KOPT-K1 (cell line): ENCODE data around the gene PTPRZ1.

Experiments used
- H3K27ac ChIP-seq: fragments of 200-600 bp; sonication (generic); 2 replicates; pipeline ENCODE4 v1.5.1; 2016; ENCODE audit warnings: antibody characterized with exemption, mild to moderate bottlenecking, low read depth, low read length; ENCODE audit not compliant: poor library complexity, severe bottlenecking
- H3K36me3 ChIP-seq: fragments of 200-600 bp; sonication (generic); 2 replicates; pipeline ENCODE4 v1.5.1; 2017; ENCODE audit warnings: antibody characterized with exemption, mild to moderate bottlenecking, low read length, moderate library complexity; ENCODE audit not compliant: insufficient read depth
- H3K9me3 ChIP-seq: fragments of 200-600 bp; sonication (generic); 2 replicates; pipeline ENCODE4 v1.5.1; 2017; ENCODE audit warnings: antibody characterized with exemption, low read length, mild to moderate bottlenecking; ENCODE audit not compliant: insufficient read depth, poor library complexity, severe bottlenecking

Gene PTPRZ1

DNA sequence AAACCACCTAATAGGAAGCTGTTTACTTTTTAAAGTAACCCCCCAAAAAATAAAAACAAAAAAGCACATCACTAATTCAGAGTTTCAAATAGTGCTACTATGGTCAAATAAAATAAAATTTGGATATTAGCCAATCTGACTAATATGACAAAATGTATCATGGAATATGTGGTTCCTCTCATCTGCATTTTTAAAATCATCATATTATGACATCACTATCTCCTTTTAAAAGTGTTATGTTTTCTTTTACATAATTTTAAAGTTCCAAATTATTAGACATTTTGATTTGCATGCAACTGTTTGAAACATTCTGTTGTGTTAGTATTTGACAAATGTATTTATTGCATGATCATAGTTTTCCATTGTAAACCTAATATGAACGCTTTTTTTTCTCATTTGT is 160.7 kb downstream of the PTPRZ1 start:
- Histone ChIP-seq H3K9me3 (no peaks in the 10 kb centered on the region), H3K27ac (no peak overlapping the region), H3K36me3 (no peaks in the 10 kb centered on the region)

DNA sequence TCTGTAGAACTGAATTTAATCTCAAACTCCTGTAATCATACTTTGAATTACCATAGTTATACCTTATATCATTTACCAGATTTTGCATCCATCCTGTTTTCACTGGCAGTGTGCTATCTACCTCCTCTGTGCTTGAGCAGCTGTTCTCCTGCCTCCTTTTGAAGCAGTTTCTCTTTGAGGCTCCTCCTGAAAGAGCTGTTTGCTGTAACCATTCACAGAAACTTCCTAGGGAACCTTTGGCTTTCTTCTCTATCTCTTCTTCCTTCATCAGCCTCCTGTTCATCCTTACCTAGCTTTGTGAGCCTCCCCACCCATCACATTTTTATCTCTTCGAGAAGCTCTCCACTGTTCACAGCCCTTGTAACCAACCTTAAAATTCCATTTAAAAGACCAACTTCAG is 162.9 kb downstream of the PTPRZ1 start:
- H3K36me3 ChIP-seq, result no peaks in the 10 kb centered on the region

DNA sequence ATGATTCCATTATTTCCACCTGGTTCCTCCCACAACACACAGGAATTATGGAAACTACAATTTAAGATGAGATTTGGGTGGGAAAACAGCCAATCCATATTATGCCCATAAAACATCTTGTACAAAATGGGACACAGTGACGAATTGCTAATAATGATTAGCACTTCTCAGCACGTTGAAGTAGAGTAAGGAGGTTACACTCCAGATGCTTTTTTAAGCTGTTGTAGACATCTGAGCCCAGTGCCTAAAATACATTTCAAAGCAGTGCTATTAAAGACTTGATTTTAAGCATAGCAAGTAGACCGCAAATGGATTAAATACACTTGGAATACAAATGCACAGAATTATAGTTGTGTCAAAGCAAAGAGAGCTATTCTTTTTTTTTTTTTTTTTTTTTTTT is 165.2 kb downstream of the PTPRZ1 start:
- H3K9me3 ChIP-seq, result no peaks in the 10 kb centered on the region
- no peak overlapping the region for H3K27ac ChIP-seq
- no peaks in the 10 kb centered on the region for H3K36me3 ChIP-seq

More for the DNA sequence above, 162.9 kb downstream of the PTPRZ1 start:
- Histone ChIP-seq H3K27ac (no peak overlapping the region), H3K9me3 (no peaks in the 10 kb centered on the region)

DNA sequence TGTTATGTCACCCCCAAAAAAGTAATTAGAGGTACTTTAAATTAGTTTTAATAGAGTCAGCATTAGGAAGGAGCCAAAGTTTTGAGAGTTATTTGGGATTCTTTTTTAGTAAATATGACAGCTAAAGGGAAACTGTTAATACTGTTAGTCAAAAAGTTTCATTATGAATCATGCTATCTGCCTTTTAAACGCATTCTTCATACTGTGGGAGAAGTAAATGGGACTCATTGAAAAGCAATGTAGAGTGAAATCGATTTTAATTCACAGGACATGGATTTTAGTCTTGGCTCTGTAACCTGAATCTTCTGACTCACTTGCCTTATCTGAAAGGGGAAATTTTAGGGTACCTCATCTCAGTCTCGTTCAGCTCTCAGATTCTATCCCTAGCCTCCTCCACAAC is 165.9 kb downstream of the PTPRZ1 start:
- Histone ChIP-seq H3K9me3 (no peaks in the 10 kb centered on the region), H3K36me3 (no peaks in the 10 kb centered on the region), H3K27ac (no peak overlapping the region)

DNA sequence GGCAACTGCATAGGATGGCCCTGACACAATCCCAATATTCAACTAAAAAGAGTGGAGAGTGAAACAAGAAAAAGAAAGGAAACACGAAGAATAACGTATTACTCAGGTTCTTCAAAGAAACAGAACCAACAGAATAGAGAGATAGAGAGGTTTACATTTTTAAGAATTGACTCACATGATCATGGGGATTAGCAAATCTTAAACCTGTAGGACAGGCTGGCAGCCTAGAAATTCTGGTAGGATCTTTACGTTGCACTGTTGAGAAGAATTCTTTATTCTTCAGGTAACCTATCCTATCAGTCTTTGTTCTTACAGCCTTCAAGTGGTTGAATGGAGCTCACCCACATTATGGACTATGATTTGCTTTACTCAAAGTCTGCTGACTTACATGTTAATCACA is 167.2 kb downstream of the PTPRZ1 start:
- H3K27ac ChIP-seq, result no peak overlapping the region
- H3K9me3 ChIP-seq, result no peaks in the 10 kb centered on the region
- H3K36me3 ChIP-seq, result no peaks in the 10 kb centered on the region

DNA sequence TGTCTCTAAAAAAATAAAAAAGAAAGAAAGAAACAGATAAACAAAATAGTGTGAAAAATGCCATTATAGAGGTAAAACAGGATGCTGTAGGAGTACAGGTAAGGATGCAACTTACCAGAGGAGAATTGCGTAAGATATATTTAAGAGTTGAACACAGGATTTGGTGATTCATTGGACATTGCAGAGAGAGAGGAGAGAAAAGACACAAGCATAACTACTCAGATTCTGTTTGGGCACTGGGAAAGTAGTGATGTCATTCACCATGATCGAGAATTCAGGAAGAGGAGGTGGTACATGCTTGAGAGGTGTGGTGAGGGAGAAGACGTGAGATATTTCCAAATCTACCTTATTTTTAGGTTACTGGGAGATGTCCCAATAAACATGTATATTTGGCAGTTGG is 173.4 kb downstream of the PTPRZ1 start:
- no peak overlapping the region for H3K27ac ChIP-seq
- no peaks in the 10 kb centered on the region for H3K36me3 ChIP-seq
- no peaks in the 10 kb centered on the region for H3K9me3 ChIP-seq

DNA sequence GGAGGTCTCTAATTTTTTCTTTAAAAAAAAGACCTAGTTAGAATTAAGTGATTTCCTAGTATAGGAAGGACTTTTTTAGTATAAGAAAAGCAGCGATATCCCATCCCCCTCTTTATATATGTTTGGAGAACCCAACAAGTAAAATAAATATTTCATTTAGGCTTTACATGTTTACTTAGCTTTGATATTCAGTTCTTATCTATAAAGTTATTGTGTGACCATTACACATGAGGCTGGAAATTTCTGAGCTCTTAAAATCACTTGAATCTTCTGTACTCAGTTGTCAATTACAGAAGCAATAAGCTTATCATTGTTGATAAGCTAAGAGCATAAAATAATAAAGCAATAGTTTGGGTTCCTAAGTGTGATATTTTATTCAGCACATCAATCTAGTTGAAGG is 181.4 kb downstream of the PTPRZ1 start:
- Histone ChIP-seq H3K36me3 (no peaks in the 10 kb centered on the region), H3K9me3 (no peaks in the 10 kb centered on the region), H3K27ac (no peak overlapping the region)

DNA sequence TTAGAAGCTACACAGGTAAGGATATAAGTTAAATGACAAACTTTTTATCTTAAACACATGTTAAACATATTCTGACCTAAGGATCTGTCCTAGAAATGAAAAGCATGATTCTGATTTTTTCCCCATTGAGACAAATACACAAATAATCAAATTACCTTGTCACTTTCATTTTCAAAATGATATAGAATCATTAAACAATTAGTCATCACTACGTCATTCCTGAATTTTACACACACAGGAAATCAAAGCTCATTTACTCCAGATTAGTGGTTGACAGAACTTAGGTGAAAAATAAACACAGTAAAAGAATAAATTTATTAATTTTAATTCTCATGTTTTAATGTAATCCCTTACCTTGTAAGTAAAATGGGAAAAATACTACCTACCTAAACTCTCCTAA is 182.1 kb downstream of the PTPRZ1 start:
- Histone ChIP-seq H3K9me3 (no peaks in the 10 kb centered on the region), H3K27ac (no peak overlapping the region), H3K36me3 (no peaks in the 10 kb centered on the region)

DNA sequence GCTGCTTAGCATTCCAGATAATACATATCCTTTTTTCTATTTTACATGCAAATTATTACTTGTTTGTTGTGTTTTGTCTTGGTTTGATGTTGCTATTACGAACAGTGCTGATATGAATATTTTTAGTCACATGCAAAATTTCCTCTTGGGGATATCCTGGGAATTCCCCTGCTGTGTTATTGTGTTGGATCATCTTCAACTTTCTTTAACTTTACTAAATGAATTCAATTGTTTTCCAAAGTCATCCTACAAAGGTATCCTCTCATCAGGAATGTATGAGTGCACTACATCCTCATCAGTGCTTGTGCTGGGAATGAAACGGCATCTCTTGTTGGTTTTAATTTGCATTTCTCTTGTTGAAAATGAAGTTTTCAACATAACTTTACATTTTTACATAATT is 184.0 kb downstream of the PTPRZ1 start:
- Histone ChIP-seq H3K27ac (no peak overlapping the region), H3K9me3 (no peaks in the 10 kb centered on the region), H3K36me3 (no peaks in the 10 kb centered on the region)

DNA sequence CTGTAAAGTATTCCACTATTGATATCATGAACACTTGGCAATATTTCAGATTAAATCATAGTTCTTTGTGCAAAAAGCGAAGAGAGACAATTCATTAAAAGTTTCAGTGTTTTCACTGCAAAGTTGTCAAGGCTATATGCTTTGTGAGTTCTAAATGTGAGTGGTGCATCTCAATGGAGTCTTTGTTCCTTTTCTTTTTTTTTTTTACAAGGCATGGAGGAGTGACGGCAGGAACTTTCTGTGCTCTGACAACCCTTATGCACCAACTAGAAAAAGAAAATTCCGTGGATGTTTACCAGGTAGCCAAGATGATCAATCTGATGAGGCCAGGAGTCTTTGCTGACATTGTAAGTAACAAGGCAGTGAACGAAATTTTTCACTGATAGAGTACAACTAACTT is 186.6 kb downstream of the PTPRZ1 start:
- Histone ChIP-seq H3K9me3 (no peaks in the 10 kb centered on the region), H3K36me3 (no peaks in the 10 kb centered on the region), H3K27ac (no peak overlapping the region)

DNA sequence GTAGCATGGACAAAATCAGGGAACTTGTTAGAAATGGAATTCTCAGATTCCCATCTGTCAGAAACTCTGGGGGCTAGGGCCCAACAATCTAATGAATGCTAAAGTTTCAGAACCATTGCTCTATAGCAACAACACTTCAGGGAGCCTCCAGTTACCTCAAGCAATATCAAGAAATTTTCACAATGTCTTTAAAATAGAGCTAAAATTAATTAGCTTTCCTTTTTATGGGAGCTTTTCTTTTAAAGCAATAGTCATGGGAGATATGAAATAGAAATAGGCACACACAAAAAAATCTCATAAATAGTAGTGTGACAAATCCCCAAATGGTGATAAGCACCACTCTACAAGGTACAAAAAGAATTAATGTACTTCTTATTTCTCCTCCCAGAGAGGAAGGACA is 190.2 kb downstream of the PTPRZ1 start:
- Histone ChIP-seq H3K27ac (no peak overlapping the region), H3K9me3 (no peaks in the 10 kb centered on the region), H3K36me3 (no peaks in the 10 kb centered on the region)

DNA sequence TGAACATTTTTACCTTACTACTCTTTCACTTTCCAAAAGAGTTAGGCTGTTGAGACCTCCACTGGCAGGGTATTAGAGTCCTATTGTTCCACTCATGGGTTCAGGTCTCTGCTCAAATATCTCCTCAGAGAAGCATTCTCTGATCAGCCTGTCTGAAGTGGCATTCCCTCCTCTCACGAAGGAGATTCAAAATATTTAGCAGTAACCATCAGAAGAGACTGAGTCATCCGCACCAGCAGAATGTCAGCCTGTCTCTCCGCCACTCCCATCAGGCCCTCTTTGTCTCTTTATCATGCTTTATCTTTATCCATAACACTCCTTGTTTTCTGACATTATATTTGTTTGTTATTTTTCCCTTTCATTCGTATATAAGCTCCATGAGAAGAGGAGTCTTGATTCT is 192.0 kb downstream of the PTPRZ1 start:
- H3K9me3 ChIP-seq, result no peaks in the 10 kb centered on the region
- H3K36me3 ChIP-seq, result no peaks in the 10 kb centered on the region
- H3K27ac ChIP-seq, result no peak overlapping the region

DNA sequence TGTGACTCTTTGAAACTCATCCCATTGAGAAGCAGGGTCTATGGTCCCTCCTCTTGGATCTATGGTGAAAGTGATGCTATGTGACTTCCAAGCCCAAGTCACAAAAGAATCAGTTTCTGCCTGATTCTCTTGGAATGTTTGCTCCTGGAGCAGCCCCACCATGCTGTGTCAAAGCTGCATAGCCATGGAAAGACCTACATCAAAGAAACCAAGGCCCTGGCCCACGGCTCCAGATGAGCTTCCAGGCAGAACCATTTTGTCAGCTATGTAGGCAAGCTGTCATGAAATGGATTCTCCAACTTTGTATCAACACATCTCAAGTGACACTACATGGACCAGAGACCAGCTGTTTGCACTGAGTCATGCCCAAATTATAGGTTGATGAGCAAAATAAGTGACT is 194.1 kb downstream of the PTPRZ1 start:
- Histone ChIP-seq H3K36me3 (no peaks in the 10 kb centered on the region), H3K9me3 (no peaks in the 10 kb centered on the region), H3K27ac (no peak overlapping the region)

DNA sequence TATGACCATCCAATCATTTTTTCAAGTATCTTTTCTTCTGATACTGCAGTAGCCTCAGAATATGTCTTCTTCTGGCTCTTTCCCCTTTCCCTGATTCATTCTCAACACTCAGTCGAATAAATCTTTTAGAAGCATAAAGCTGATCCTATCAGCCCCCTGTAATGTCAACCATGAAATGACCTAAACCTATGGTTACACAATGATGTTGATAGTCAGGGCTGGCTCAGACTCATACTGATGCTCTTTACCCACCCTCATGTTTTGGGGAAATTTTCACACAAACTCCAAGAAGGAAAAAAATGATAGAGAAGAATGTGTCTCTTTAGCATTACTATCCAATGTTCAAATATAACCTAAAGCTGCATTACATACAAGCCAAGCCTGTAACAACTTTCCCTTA is 195.1 kb downstream of the PTPRZ1 start:
- H3K27ac ChIP-seq, result no peak overlapping the region
- no peaks in the 10 kb centered on the region for H3K9me3 ChIP-seq
- H3K36me3 ChIP-seq, result no peaks in the 10 kb centered on the region

DNA sequence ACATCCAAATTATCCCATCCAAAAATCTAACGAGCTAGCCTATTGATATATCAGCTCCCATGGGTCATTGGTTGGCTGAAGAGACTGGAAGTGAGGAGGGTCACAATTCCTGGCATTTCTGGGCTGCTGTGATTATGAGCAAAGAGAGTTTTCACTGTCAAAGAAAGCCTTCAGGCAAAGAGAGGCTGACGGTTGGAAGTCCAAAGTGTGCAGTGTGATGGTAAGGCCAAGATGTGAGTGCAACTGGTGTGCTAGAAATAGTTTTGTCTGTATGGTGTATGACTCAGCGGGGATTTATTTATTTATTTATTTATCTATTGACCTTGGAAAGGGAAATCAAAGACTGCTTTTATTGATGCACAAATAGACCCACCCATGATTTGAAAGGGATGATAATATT is 196.0 kb downstream of the PTPRZ1 start:
- Histone ChIP-seq H3K9me3 (no peaks in the 10 kb centered on the region), H3K27ac (no peak overlapping the region), H3K36me3 (no peaks in the 10 kb centered on the region)

DNA sequence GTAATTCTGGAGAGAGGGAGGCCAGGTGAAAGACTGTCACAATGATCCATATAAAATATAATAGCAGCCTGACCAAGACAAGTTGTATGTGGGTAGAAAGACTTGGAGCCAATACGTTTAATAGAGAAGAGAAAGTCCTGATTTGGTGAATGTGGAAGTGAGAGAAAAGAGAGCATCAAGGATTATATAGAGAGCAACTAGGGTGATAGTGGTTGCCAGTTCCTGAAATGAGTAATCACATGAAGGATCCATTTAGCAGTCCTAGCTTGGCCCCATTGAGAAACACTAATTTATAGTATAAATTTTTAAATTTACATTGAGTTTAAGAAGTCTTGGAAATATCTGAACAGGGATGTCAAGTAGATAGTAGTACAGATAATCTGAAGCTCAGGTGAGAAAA is 197.1 kb downstream of the PTPRZ1 start:
- no peaks in the 10 kb centered on the region for H3K36me3 ChIP-seq
- no peak overlapping the region for H3K27ac ChIP-seq
- H3K9me3 ChIP-seq, result no peaks in the 10 kb centered on the region

DNA sequence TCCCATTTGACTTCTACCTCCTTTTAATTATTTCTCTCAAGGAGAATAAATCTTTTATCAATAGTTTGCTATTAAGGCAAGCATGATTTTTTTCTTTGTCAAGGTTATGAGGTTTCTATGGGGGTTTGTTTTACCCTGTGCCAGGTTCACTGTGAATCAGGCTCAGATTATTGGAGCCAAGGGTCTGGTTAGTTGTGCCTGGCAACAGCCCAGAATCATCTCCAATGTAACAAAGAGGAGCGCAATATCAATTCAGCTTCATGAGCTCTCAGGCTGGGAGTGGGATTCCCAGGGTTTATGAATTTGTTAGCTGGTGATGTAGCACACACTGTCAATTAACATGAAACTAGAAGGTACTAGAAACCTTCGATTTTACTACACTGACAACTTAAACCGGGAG is 197.9 kb downstream of the PTPRZ1 start:
- Histone ChIP-seq H3K9me3 (no peaks in the 10 kb centered on the region), H3K27ac (no peak overlapping the region), H3K36me3 (no peaks in the 10 kb centered on the region)
